DMS53 (cell line): Measurements from ENCODE around the gene TMEM238L.
A peak's percentile ranks its signal among the peaks of the same experiment; 100 is the strongest.
"Not testable (repeated sequence)": the region's sequence is repeated elsewhere in the genome, so short reads cannot be mapped to it uniquely, and the experiment has no call there.

Experiments
- DNase-seq: peaks from one replicate; lab custom pipeline; 2025; lab: John Stamatoyannopoulos, UW

TMEM238L gene, protein sequence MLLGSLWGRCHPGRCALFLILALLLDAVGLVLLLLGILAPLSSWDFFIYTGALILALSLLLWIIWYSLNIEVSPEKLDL

DNA sequence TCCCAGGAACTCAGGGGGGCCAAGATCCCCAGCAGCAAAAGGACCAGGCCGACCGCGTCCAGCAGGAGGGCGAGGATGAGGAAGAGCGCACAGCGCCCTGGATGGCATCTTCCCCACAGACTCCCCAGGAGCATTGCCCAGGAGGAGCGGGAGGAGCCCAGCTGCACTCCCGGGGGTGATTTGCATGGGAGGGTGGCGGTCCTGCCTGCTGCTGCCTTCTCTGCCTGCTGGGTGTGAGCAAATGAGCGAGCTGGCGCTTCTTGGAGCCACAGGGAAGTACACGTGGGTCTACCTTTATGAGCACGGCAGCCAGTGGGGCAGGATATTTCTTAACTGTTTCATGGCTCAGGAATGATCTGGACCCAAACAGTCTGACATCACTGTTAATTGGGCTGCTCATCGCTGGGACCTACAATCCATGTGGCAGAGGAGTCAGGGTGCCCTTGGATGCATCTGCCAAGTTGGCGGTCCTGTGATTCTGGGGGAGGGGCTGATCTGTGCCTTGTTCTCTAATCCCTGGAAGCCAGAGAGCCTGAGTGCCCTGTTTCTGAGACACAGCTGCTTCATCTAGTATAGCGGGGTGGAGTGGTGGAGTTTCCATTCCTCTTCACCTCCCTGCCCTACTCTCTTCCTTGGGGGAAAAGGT, at the start of gene TMEM238L:
TMEM238L (minus strand) TSS at position 270 of the 646 bp plus-strand sequence; CDS start at position 134, 136 bp downstream.
- no peak for DNase-seq

DNA sequence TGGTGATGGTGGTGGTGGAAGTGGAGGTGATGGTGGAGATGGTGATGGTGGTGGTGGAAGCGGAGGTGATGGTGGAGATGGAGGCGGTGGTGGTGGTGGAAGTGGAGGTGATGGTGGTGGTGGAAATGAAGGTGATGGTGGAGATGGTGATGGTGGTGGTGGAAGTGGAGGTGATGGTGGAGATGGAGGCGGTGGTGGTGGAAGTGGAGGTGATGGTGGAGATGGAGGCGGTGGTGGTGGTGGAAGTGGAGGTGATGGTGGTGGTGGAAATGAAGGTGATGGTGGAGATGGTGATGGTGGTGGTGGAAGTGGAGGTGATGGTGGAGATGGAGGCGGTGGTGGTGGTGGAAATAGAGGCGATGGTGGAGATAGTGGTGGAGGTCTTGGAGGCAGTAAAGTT, 42.7 kb upstream of the TMEM238L start:
- not testable (repeated sequence) for DNase-seq

DNA sequence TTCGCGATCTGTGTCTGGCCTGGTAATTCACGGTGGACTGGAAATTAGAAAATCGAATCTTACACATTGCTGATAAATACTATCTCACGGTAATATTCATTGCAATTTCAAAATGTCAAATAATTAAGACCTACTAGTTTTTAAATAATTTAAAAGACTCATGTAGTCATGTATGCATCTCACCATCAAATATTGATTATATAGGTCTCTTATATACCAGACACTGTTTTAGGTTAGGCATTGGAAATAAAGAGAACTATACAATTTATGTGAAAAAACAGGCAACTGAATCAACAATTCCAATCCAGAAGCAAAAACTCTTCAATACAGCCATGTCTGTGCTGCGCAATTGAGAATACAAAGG, 41.5 kb upstream of the TMEM238L start:
- no peak for DNase-seq

DNA sequence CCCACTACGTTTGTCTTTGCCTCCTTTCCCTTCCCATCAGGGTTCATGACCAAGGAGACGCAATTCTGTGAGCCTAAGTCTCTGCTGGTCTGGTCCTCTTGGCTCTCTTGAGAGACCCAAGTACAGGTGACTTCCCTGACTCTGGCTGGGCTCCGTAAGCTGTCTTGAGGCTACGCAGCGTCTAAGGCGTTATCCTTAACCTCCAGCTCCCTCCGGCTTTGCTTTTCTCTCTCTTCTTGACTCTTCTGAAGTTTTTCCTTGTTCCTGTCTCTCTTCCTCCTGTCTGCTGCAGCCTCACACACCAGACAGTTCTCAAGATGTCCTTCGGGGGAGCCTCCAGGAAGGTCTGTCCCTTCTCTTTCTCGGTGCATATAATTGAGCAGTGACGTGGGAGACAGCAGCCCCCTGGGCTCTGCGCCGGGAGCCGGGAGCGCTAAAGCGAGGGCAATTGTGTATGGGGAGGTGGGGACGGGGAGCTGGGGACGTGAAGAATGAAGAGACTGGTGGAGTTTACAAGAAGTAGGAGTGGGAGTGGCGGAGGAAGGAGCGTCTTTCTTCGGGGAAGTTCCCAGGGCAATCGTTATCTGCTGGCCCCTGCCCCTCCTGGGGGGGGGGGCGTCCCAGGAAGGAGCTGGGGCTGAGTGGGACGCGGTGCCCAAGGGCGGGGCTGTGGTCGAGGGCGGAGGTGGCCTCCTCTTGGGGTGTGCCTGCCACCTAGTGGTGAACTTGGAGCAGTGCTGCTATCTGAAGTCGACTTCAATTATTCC, 40.9 kb upstream of the TMEM238L start:
- DNase-seq: peak; percentile 40

DNA sequence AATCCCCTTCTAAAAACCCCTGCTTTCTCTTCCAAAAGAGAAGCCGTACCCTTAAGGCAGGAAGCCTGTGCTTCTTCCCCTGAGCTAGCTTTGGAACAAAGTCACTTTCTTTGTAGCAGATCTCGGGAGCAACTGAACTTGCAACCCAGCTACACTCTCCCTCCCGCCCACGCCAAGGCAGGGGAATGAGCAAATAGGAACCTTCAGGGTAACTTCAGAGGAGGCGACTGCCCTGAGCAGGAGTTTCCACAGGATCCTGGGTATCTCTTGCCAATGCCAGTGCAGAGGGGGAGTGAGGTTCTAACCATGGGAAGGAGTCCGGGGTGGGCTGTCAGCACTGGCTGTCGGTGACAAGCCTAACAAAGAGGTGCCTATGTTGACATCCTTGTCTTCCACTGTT, 39.9 kb upstream of the TMEM238L start:
- DNase-seq: no peak

DNA sequence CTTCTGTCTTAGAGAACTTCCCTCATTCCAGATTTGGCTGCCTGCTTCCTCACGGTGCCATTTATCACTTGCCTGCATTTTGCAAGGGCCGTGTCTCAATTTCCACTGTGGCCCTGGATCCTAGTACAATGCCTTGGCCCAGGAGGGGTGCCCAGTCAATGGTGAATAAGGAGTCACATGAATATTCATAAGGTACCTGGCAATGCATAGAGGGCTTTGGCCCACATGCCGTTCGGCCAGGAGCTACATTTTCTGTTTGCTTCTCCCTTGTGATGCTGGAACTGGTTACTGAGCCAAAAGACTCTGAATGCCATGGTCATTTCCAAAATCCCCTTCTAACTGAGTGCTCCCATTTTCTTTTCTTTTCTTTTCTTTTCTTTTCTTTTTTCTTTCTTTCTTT, 38.8 kb upstream of the TMEM238L start:
- DNase-seq: no peak

DNA sequence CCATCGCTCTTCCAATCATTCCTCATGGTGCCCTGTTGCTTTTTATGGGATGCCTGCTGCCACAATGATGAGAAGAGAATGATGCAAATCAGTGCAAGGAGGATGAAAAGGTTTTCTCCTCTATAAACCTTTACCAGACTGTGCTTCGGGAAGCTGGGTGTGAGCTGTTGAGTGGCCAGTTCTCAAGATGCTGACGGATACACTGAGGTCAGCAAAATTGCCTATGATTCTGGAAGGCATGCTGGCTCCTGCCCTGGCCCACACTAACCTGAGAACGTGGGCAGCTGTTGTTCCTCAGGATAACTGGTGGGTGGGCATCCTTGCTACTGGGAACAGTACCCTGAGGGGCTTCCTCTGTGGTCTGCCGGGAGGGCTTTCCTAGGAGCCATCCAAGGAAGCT, 34.8 kb upstream of the TMEM238L start:
- DNase-seq: no peak

DNA sequence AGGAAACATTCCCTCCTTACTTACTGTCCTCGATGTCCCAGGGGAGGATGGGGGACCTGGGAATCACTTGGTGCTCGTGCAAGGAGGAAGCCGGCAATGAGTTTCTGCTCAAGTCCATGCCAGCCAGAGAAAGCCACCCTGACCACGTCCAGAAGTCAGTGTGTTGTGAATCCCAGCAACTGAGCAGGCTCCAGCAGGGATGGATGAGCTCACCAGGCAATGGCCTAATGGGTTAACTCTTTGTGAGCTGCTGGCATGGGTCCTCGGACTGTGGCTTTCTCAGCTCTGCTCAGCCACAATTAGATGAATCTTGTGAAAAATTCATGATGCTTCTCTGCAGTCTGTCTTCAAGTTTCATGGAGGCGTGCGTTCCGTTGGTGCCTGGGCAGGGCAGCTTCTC, 34.0 kb upstream of the TMEM238L start, which contains the start of gene PIRT:
PIRT (minus strand) TSS at position 167 of the 400 bp plus-strand sequence. CDS start 12,442 bp downstream, outside the sequence.
- DNase-seq: no peak

DNA sequence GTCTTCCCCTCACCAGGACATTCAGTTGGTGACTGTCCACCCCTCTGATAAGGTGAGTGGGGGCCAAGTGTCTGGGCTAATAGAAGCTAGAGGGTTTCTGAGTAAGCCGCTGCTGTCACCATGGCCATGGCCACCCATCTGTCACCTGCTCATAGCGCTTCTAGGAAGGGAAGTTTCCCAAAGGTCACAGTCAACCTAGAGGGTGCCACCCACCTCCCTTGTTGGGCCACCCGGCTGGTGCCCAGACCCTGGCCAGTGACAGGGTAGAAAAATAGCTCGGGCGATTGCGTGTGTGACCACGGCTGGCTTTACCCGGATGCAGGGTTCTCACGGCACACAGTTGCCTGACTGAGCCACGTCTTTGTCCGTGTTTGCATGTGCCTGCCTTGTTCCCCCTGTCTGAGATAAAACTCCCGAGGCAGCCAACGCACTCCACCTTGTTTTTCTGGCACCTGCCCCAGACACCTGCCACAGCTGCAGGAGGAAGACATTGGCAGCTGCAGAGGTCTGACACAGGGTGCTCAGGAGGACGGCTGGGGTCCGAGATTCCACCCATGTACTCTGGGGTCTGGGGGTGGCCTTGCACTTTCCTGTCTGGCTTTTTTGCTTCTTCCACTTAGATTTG, 33.2 kb upstream of the TMEM238L start:
- DNase-seq: no peak

DNA sequence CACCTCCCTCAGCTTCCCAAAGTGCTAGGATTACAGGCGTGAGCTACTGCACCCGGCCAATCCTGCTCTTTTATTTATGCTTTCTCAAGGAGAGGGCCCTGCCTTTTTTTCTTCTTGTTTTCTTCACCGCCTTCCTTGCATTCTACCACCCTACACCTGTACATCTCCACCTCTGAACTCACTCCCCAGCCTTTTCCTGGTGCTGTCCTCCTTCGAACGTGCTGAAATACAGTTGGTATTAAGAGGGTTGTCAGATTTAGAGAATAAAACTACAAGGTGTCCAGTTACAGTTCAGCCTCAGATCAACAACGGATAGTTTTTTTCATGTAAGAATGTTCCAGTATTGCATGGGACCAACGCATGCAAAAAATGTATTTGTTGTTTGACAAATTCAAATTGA, 32.2 kb upstream of the TMEM238L start:
- DNase-seq: no peak

DNA sequence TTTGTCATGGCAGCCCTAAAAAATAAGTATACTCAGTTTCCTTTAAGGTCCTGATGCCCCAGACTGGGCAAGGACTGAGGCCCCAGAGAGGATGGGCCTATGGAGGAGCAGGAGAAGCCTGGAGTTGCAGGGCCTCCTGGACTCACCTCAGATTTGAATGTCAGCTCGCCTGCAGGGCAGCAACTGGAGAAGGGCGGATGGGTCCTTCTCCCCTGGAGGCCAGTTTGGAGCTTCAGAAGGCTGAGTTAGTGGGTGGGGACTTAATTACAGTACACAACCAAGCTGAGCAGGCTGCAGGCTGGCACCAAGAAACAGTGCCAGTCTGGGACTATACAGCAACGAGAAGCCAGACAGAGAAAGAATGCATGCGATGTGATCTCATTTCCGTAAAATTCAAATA, 27.8 kb upstream of the TMEM238L start:
- DNase-seq: no peak

DNA sequence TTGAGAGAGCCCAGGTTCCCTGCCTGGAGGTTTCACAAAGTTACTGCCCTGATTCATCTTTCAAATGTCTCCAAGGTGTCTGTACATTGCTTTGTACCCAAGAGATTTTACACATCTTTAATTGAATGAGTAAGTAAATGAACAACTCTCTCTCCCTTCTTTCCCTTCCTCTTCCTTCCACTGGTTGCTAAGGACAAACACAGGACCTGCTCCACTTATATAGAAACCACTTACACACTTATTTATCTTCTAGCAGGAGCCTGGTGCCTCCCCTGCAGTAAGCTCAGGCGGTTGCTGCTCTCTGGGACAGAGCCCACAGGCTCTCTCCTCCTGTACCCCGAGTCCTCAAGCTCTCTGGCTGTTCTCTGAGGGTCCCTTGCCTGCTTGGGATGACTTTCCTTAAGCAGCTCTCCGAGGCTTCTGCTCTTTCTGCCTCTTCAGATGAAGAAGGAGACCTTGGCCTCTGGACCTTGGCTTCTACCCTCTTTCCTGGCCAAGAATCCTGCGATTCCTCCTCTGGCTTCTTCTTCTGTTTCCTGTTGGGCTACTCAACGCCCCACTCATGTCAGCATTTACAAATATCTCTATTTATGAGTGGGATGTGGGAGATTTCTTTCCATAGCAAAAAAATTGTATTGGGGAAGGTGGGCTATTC, 24.1 kb upstream of the TMEM238L start:
- DNase-seq: no peak

DNA sequence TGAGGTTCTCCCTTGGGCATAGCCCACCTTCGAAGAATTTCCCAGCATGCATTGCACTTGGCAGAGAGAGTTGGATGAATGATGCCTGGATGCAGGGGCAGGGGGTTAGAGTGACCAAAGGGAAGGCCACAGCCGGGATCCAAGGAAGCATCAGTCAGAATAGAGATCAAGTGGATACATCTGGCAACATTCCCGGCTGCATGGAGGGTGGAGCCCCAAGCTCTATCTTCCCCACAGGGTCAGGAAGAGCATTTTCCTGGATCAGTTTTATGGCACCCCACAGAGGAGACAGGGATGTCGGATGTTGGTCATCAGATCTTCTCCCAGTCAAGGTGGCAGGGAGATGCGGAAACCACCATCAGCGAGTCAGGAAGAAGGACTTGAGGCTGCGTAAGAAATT, 21.0 kb upstream of the TMEM238L start:
- no peak for DNase-seq

DNA sequence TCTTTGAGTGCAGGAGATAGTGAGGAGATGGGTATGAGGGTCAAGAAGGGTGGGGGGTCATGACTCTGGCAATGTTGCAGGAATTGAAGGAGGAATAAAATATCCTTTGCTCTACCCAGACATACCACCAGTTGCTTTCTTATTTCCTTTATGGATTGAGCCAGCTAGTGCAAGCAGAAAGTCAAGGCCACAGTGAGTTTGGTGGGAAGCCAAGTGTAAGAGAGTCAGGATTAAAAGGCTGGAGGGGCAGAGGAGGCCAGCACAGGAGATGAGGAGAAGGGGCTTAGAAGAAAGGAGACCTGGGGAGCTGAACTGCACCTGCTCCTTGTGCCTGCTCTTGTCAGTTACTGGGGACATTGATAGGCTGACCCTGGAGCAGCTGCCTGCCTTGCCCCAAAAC, 17.9 kb upstream of the TMEM238L start:
- DNase-seq: no peak

DNA sequence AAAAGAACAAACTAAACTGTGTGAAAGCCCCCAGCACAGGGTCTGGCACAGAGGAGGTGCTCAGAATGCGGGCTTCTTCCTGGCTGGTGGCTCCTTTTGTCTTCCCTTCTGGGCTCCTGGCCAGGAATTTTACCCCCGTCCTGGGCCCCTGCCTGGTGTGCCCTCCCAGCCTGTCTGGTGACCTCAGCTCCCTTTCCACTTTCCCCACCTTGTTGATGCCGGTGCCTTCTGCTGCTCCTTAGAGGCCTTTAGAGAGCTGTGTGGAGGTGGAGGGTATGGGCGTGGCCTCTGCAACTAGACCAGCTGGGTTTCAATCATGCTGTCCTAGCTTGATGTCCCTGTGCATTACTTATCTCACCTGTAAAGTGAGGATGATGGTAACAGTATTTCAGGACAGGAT, 17.2 kb upstream of the TMEM238L start:
- no peak for DNase-seq

DNA sequence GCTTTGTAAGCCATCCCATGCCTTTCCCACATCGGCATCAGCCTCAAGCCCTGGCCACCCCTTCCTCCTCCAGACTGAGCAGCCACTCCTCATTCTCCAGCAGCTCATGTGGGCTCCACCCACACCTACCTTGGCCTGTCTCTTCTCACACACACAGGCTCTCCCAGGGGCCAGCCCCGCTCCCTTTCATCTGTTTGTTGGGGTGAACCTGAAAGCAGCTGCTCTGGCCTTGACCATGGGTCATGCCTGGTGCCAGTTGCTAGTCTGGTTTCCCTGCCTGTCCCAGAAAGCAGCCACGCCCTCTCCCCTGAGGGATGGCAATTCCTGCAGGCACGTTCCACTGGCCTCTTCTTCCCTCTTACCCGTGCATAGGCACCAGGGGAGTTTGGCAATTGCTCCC, 11.4 kb upstream of the TMEM238L start:
- no peak for DNase-seq

DNA sequence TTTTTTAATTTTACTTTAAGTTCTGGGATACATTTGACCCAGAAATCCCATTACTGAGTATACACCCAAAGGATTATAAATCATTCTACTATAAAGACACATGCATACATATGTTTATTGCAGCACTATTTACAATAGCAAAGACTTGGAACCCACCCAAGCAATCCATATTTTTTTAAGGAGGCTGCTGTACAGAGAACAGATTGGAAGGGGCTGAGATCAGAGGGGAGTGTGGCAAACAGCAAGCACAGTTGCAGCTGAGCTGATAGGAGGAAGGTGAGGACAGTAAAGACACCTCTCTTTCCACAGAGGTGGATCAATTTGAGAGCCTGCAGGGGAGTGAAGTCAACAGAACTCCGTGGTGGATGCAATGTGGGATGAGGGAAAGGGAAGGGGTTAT, 10.2 kb upstream of the TMEM238L start:
- no peak for DNase-seq

DNA sequence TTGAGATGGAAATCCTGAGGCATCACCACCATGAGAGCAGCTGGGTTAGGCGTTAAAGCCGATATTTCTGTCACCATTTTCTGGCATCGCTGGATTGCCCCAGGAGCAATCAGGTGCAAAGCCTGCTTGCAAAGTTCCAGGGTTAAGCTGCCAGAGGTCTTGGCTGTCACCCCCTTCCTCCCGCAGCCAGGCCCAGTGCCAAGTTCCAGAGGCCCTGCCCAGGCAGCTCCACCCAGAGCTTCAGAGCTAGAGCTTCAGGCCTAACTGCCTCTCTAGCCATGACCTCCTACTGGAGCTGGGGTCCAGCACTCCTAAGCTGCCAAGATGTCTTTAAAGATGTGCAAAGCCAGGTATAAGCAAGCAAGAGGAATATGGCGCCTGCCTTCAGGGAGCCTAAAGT, 8.8 kb upstream of the TMEM238L start:
- no peak for DNase-seq

DNA sequence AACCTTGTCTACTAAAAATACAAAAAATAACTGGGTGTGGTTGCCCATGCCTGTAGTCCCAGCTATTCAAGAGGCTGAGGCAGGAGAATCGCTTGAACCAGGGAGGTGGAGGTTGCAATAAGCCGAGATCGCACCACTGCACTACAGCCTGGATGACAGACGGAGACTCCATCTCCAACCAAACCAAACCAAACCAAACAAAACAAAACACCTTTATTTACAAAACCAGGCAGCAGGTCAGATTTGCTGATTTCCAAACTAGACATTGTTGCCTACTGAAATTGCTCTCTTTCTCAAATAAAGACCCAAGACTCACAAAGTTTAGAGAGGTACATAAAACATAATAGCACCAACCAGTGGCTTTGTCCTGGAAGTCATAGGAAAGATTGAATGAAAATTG, 5.7 kb upstream of the TMEM238L start:
- DNase-seq: no peak

DNA sequence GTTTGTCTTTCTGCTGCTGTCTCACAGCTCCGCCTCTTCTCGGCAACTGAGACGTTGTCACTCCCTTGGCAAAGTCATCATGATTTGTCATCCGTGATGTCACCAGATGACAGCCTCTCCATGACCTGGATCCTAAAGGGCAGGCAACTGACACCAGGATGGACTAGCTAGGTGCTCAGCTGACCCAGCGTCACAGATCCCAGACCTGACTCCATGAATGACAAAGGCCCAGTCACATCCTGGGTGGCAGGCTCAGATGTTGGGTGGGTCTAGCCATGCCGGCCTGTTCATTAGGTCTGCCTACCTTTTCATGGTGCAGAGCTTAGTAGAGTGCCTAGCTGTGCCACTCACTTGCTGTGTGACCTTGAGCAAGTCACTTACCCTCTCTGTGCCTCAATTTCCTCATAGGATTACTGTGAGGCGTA, 3.8 kb upstream of the TMEM238L start:
- DNase-seq: no peak

DNA sequence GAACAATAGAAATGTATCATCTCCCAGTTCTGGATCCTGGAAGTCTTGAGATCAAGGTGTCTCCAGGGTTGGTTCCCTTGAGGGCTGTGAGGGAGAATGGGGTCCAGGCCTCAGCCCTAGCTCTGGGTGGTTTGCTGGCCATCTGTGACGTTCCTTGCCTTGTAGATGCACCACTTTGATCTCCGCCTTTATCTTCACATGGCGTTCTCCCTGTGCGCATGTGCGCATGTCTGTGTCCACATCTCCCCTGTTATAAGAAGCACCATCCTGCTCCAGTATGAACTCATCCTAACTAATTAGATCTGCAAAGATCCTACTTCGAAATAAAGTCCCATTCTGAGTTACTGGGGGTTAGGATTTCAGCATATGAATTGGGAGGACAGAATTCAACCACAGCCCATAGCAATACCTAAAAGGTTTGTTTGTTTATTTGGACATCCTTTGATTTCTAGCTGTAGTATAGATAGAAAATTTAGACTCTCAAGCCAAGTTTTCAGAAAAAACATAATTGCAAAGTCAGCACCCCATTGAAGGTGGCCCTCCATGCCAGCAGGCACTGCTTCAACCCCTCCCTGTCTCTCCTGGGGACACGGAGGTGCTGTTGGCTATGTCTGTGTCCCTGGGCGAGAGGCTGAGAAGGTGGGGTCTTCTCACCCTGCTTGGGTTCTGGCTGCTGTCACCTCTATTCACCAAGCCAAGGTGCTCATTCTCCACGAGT, 2.8 kb upstream of the TMEM238L start:
- no peak for DNase-seq

DNA sequence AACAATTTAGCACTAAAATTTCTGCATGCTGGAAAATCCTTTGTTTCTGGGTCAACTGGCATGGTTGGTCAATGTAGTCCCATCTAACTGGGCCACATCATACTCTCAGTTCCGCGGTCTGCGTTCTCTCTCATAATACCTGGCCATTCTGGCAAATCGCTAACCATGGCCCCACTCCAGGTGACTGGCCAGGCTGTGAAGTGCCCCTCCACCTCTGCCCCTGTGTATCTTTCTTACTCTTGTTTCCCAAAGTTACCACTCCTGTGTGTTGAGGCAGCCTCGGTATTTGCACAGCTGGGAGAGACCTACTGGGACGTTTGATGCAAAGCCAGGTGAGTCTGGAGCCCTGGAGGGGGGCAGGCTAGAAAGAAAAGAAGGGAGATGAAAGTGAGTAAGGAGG, 2.0 kb upstream of the TMEM238L start:
- DNase-seq: no peak
